Neural cell (in vitro differentiated cells): ENCODE results near the gene FOXL3. TPM values are rescaled to one million over a fixed set of nuclear protein-coding genes. Genes with fewer than 3 reads are reported as not detected.

Experiments
- H2AFZ ChIP-seq: fragments of 200-600, 300-800 bp; sonication (generic), shearing (Covaris generic); 2 replicates; pipeline ENCODE4 v1.6.0; 2014; ENCODE audit warnings: low read depth, mild to moderate bottlenecking, antibody characterized with exemption, low read length, moderate library complexity
- H3F3A ChIP-seq: fragments of 200-600 bp; shearing (Covaris generic); 2 replicates; pipeline ENCODE4 v1.6.1; 2016; ENCODE audit warnings: mild to moderate bottlenecking, moderate library complexity, mixed read lengths, antibody characterized with exemption, low read length; ENCODE audit not compliant: insufficient read depth, poor library complexity, severe bottlenecking
- H3K27ac ChIP-seq: fragments of 200-600, 300-800 bp; sonication (generic), shearing (Covaris generic); 2 replicates; pipeline ENCODE4 v1.5.1; 2014; ENCODE audit warnings: mild to moderate bottlenecking, low read length, moderate library complexity
- H3K27me3 ChIP-seq: fragments of 300-800, 200-600 bp; sonication (generic), shearing (Covaris generic); 2 replicates; pipeline ENCODE4 v1.6.0; 2014; ENCODE audit warnings: mild to moderate bottlenecking, low read depth, low read length, moderate library complexity; ENCODE audit not compliant: insufficient read depth
- H3K36me3 ChIP-seq: fragments of 300-800, 200-600 bp; sonication (generic), shearing (Covaris generic); 2 replicates; pipeline ENCODE4 v1.5.1; 2014; ENCODE audit warnings: mild to moderate bottlenecking, antibody characterized with exemption, low read length, moderate library complexity; ENCODE audit not compliant: insufficient read depth
- H3K4me2 ChIP-seq: fragments of 300-800, 200-600 bp; sonication (generic), shearing (Covaris generic); 2 replicates; pipeline ENCODE4 v1.6.0; 2014; ENCODE audit warnings: mild to moderate bottlenecking, low read length
- H3K4me3 ChIP-seq: fragments of 300-800, 200-600 bp; sonication (generic), shearing (Covaris generic); 2 replicates; pipeline ENCODE4 v1.5.1; 2014; ENCODE audit warnings: mild to moderate bottlenecking, low read length, moderate library complexity
- H3K79me2 ChIP-seq: fragments of 200-600 bp; shearing (Covaris generic); replicated peaks from 2 replicates; pipeline ENCODE4 v1.6.0; 2014; ENCODE audit warnings: mild to moderate bottlenecking, low read length, moderate library complexity; ENCODE audit not compliant: insufficient read depth
- H3K9ac ChIP-seq: fragments of 300-800, 200-600 bp; sonication (generic), shearing (Covaris generic); 2 replicates; pipeline ENCODE4 v1.6.1; 2016; ENCODE audit warnings: mild to moderate bottlenecking, low read length, mixed read lengths
- H3K9me2 ChIP-seq: fragments of 200-600 bp; shearing (Covaris generic); 2 replicates; pipeline ENCODE4 v1.6.1; 2016; ENCODE audit warnings: mild to moderate bottlenecking, low read length, mixed read lengths; ENCODE audit not compliant: insufficient read depth
- H3K9me3 ChIP-seq: fragments of 200-600, 300-800 bp; sonication (generic), shearing (Covaris generic); 2 replicates; pipeline ENCODE4 v1.6.1; 2016; ENCODE audit warnings: mild to moderate bottlenecking, mixed run types, low read length, moderate library complexity, mixed read lengths
- H4K20me1 ChIP-seq: fragments of 200-600 bp; shearing (Covaris generic); 2 replicates; pipeline ENCODE4 v1.6.1; 2016; ENCODE audit warnings: mild to moderate bottlenecking, mixed run types; ENCODE audit not compliant: insufficient read depth
- EP300 ChIP-seq: fragments of 450-650 bp; conservative IDR thresholded peaks from 2 replicates; pipeline ENCODE4 v1.6.1; 2014; ENCODE audit warnings: antibody characterized with exemption, mild to moderate bottlenecking, moderate library complexity; ENCODE audit not compliant: poor library complexity, severe bottlenecking
- EZH2 ChIP-seq: fragments of 200-600, 300-800 bp; shearing (Covaris generic), sonication (generic); IDR thresholded peaks from 2 replicates; pipeline ENCODE4 v1.6.1; 2014; ENCODE audit warnings: antibody characterized with exemption, low read length, borderline replicate concordance, mild to moderate bottlenecking; ENCODE audit not compliant: insufficient read depth, poor library complexity, severe bottlenecking
- MXI1 ChIP-seq: fragments of 450-650 bp; conservative IDR thresholded peaks from 2 replicates; pipeline ENCODE4 v1.6.1; 2014; ENCODE audit warnings: antibody characterized with exemption, mild to moderate bottlenecking; ENCODE audit not compliant: poor library complexity, severe bottlenecking
- POLR2AphosphoS5 ChIP-seq: IDR thresholded peaks from 2 replicates; pipeline ENCODE4 v1.6.1; 2012
- RAD21 ChIP-seq: fragments of 450-650 bp; conservative IDR thresholded peaks from 2 replicates; pipeline ENCODE4 v1.6.1; 2014; ENCODE audit warnings: antibody characterized with exemption, mild to moderate bottlenecking, moderate library complexity
- SMC3 ChIP-seq: fragments of 450-650 bp; conservative IDR thresholded peaks from 2 replicates; pipeline ENCODE4 v1.6.1; 2014; ENCODE audit warnings: antibody characterized with exemption, mild to moderate bottlenecking, moderate library complexity; ENCODE audit not compliant: poor library complexity
- TAF1 ChIP-seq: IDR thresholded peaks from 2 replicates; pipeline ENCODE4 v1.6.1; 2012; ENCODE audit warnings: low read depth
- polyA plus RNA-seq: library from polyadenylated mRNA; depleted of rRNA; stranded (reverse); fragments of >200 nt; gene quantifications from 2 replicates; pipeline ENCODE4 v1.2.3, GENCODE V29; 2014
- TF ChIP-seq, protein P1 (sequence below): fragments of 450-650 bp; IDR thresholded peaks from 2 replicates; pipeline ENCODE4 v1.5.1; 2014; ENCODE audit warnings: antibody characterized with exemption, mild to moderate bottlenecking, moderate library complexity; ENCODE audit not compliant: poor library complexity, severe bottlenecking
- TF ChIP-seq, protein P2 (sequence below): IDR thresholded peaks from 2 replicates; pipeline ENCODE4 v1.6.1; 2012; ENCODE audit warnings: borderline replicate concordance

The FOXL3 gene
- polyA plus RNA-seq, 1 donor from 2014 or later: not detected

DNA sequence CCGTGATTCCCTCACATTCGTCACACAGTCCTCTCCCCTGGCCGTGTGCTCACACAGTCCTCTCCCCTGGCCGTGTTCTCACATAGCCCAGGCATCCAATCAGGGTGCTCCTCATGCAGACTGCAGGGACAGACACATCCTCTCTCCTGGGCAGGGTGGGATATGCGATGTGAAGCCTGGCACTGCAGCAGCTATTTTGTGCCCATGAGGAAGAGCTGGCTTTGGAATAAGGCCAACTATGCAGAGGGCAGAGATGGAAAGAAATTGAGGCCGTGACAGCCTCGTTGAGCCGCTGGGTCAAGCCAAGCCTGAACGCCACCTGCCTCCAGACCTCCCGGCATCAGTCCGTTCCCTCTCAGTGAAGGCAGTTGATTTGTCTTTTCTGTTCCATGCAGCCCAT lies 35.8 kb downstream of the FOXL3 start:
- Histone ChIP-seq H3F3A (no peaks in the 10 kb centered on the region), H3K9me3 (no peaks in the 10 kb centered on the region), H2AFZ (no peak overlapping the region), H3K36me3 (no peaks in the 10 kb centered on the region), H3K4me2 (no peak overlapping the region), H3K9me2 (no peaks in the 10 kb centered on the region), H3K27ac (no peak overlapping the region), H3K4me3 (no peak overlapping the region), H3K79me2 (no peaks in the 10 kb centered on the region), H4K20me1 (no peaks in the 10 kb centered on the region), H3K27me3 (no peaks in the 10 kb centered on the region), H3K9ac (no peak overlapping the region)
- no peak for TF ChIP-seq EP300
- no peak for TF ChIP-seq POLR2AphosphoS5
- no peak for TF ChIP-seq TAF1
- no peak for TF ChIP-seq RAD21
- TF ChIP-seq, protein P1, sequence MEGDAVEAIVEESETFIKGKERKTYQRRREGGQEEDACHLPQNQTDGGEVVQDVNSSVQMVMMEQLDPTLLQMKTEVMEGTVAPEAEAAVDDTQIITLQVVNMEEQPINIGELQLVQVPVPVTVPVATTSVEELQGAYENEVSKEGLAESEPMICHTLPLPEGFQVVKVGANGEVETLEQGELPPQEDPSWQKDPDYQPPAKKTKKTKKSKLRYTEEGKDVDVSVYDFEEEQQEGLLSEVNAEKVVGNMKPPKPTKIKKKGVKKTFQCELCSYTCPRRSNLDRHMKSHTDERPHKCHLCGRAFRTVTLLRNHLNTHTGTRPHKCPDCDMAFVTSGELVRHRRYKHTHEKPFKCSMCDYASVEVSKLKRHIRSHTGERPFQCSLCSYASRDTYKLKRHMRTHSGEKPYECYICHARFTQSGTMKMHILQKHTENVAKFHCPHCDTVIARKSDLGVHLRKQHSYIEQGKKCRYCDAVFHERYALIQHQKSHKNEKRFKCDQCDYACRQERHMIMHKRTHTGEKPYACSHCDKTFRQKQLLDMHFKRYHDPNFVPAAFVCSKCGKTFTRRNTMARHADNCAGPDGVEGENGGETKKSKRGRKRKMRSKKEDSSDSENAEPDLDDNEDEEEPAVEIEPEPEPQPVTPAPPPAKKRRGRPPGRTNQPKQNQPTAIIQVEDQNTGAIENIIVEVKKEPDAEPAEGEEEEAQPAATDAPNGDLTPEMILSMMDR: no peak
- TF ChIP-seq SMC3: no peak
- TF ChIP-seq EZH2: no peak
- TF ChIP-seq MXI1: no peak
- TF ChIP-seq, protein P2, sequence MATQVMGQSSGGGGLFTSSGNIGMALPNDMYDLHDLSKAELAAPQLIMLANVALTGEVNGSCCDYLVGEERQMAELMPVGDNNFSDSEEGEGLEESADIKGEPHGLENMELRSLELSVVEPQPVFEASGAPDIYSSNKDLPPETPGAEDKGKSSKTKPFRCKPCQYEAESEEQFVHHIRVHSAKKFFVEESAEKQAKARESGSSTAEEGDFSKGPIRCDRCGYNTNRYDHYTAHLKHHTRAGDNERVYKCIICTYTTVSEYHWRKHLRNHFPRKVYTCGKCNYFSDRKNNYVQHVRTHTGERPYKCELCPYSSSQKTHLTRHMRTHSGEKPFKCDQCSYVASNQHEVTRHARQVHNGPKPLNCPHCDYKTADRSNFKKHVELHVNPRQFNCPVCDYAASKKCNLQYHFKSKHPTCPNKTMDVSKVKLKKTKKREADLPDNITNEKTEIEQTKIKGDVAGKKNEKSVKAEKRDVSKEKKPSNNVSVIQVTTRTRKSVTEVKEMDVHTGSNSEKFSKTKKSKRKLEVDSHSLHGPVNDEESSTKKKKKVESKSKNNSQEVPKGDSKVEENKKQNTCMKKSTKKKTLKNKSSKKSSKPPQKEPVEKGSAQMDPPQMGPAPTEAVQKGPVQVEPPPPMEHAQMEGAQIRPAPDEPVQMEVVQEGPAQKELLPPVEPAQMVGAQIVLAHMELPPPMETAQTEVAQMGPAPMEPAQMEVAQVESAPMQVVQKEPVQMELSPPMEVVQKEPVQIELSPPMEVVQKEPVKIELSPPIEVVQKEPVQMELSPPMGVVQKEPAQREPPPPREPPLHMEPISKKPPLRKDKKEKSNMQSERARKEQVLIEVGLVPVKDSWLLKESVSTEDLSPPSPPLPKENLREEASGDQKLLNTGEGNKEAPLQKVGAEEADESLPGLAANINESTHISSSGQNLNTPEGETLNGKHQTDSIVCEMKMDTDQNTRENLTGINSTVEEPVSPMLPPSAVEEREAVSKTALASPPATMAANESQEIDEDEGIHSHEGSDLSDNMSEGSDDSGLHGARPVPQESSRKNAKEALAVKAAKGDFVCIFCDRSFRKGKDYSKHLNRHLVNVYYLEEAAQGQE: no peak

DNA sequence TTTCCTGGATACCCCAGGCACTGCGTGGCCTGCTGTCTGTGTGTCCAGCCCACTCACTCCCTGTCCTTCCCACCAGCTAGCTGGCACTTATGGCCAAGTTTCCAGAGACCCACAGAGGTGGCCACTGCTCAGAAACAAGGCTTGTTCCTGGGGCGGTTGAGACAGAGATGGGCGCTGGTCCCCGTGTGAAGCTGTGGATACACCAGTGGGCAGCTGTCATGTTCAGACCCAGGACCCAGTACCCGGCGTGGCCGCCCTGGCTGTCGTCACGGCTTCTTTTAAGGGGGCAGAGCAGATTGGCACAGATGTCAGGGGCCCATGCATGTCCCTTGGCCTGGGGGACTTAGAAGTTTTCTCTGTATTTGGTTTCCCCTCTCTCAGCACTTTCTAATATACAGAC lies 36.3 kb downstream of the FOXL3 start:
- no peak overlapping the region for H3K4me2 ChIP-seq

More for the DNA sequence above, 36.3 kb downstream of the FOXL3 start:
- H3K27ac ChIP-seq: no peak overlapping the region
- no peaks in the 10 kb centered on the region for H4K20me1 ChIP-seq
- no peaks in the 10 kb centered on the region for H3K9me3 ChIP-seq
- no peak overlapping the region for H2AFZ ChIP-seq
- H3K9ac ChIP-seq: no peak overlapping the region
- H3K4me3 ChIP-seq: no peak overlapping the region
- H3K36me3 ChIP-seq: no peaks in the 10 kb centered on the region
- H3K79me2 ChIP-seq: no peaks in the 10 kb centered on the region
- H3F3A ChIP-seq: no peaks in the 10 kb centered on the region
- no peaks in the 10 kb centered on the region for H3K9me2 ChIP-seq
- H3K27me3 ChIP-seq: no peaks in the 10 kb centered on the region
- TF ChIP-seq EZH2 (no peak), RAD21 (no peak), TAF1 (no peak), EP300 (no peak), POLR2AphosphoS5 (no peak), MXI1 (no peak), SMC3 (no peak)
- TF ChIP-seq, protein P1: no peak
- TF ChIP-seq, protein P2: no peak
